Epithelial cell of esophagus (primary cell): ENCODE measurements around the gene ADGRG3.

Source experiments
- DNase-seq: peaks from one replicate; pipeline ENCODE4 v3.0.0; 2010; ENCODE audit warnings: low read depth
- H3K4me3 ChIP-seq: 2 replicates; pipeline ENCODE4 v1.5.1; 2011; ENCODE audit warnings: mild to moderate bottlenecking, low read length, control low read depth
- CTCF ChIP-seq: IDR thresholded peaks from 2 replicates; pipeline ENCODE4 v1.5.1; 2011; ENCODE audit warnings: low read depth, mild to moderate bottlenecking, low read length, control low read depth, inconsistent platforms; ENCODE audit not compliant: insufficient read depth; ENCODE audit errors: missing control alignments

The ADGRG3 gene

GRCh38 chr16:57695680-57696069 is 27.6 kb downstream of the ADGRG3 start:
- no peak for TF ChIP-seq CTCF
- no peak for DNase-seq

GRCh38 chr16:57696240-57696639 is 28.1 kb downstream of the ADGRG3 start:
- no peak for DNase-seq
- no peak for TF ChIP-seq CTCF
- H3K4me3 ChIP-seq = no peak overlapping the region

More at GRCh38 chr16:57695680-57696069, 27.6 kb downstream of the ADGRG3 start:
- H3K4me3 ChIP-seq = no peak overlapping the region

GRCh38 chr16:57697896-57698537 is 29.9 kb downstream of the ADGRG3 start:
- H3K4me3 ChIP-seq = no peak overlapping the region
- DNase-seq = no peak
- no peak for TF ChIP-seq CTCF

GRCh38 chr16:57698812-57699405 is 30.8 kb downstream of the ADGRG3 start:
- no peak for DNase-seq
- no peak for TF ChIP-seq CTCF
- H3K4me3 ChIP-seq = no peak overlapping the region

GRCh38 chr16:57699481-57699880 is 31.4 kb downstream of the ADGRG3 start:
- no peak overlapping the region for H3K4me3 ChIP-seq
- no peak for DNase-seq
- TF ChIP-seq CTCF = no peak

- H3K4me3 ChIP-seq = no peak overlapping the region
- no peak for DNase-seq
- TF ChIP-seq CTCF = no peak
Measured at GRCh38 chr16:57699899-57700298, 31.8 kb downstream of the ADGRG3 start.
